ENCODE results near the gene TTC39C. TPM values are rescaled to one million over a fixed set of nuclear protein-coding genes. Genes with fewer than 3 reads are reported as not detected.
"Not testable (repeated sequence)": the region's sequence is repeated elsewhere in the genome, so short reads cannot be mapped to it uniquely, and the experiment has no call there.

TTC39C gene
- total RNA-seq, 1 donor from 2014 or later, result 14.3 TPM

DNA sequence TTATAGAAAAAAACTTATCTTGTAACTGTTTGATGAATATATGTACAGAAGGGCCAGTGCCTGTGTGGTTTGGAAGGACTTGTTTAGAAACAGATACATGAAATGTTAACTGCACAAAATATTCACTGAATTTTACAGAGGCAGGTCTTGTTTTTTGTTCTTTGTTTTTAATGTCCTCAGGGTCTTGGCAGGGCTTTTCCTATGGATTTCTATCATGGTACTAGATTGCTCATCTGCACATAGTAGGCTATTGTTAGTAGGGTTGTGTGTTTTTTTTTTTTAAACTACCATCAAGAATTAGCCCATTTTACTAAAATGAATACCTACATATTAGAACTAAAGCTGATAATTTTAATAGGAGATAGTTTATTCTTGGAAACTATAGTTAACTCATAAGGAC, 127.8 kb downstream of the TTC39C start:
- Mint-ChIP-seq H3K9me3 (ENCODE audit: unreplicated experiment) (no peaks in the 10 kb centered on the region), H3K4me1 (ENCODE audit: unreplicated experiment) (no peaks in the 10 kb centered on the region), H3K27ac (ENCODE audit: unreplicated experiment) (no peak overlapping the region), H3K27me3 (ENCODE audit: unreplicated experiment) (no peaks in the 10 kb centered on the region), H3K4me3 (ENCODE audit: unreplicated experiment) (no peak overlapping the region), H3K36me3 (ENCODE audit: low read depth, unreplicated experiment) (peaks cover 5% of the 10 kb centered on the region)
- TF ChIP-seq, protein P1, sequence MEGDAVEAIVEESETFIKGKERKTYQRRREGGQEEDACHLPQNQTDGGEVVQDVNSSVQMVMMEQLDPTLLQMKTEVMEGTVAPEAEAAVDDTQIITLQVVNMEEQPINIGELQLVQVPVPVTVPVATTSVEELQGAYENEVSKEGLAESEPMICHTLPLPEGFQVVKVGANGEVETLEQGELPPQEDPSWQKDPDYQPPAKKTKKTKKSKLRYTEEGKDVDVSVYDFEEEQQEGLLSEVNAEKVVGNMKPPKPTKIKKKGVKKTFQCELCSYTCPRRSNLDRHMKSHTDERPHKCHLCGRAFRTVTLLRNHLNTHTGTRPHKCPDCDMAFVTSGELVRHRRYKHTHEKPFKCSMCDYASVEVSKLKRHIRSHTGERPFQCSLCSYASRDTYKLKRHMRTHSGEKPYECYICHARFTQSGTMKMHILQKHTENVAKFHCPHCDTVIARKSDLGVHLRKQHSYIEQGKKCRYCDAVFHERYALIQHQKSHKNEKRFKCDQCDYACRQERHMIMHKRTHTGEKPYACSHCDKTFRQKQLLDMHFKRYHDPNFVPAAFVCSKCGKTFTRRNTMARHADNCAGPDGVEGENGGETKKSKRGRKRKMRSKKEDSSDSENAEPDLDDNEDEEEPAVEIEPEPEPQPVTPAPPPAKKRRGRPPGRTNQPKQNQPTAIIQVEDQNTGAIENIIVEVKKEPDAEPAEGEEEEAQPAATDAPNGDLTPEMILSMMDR (IDR thresholded peaks at IDR 0.05; ENCODE audit: unreplicated experiment), result no peak
- no peak for DNase-seq (ENCODE audit: low spot score)

GRCh38 chr18:24149591-24149990, 135.0 kb downstream of the TTC39C start:
- not testable (repeated sequence) for H3K27ac Mint-ChIP-seq (ENCODE audit: unreplicated experiment); H3K9me3 Mint-ChIP-seq (ENCODE audit: unreplicated experiment); H3K4me3 Mint-ChIP-seq (ENCODE audit: unreplicated experiment); H3K4me1 Mint-ChIP-seq (ENCODE audit: unreplicated experiment); H3K27me3 Mint-ChIP-seq (ENCODE audit: unreplicated experiment); DNase-seq (ENCODE audit: low spot score)
- peaks cover 18% of the 10 kb centered on the region for H3K36me3 Mint-ChIP-seq (ENCODE audit: low read depth, unreplicated experiment)

- TF ChIP-seq, protein P1 (IDR thresholded peaks at IDR 0.05; ENCODE audit: unreplicated experiment), result no peak
- no peak overlapping the region for H3K27ac Mint-ChIP-seq (ENCODE audit: unreplicated experiment)
These were observed 138.8 kb downstream of the TTC39C start for GRCh38 chr18:24153397-24153796.

GRCh38 chr18:24157855-24158254, 143.3 kb downstream of the TTC39C start:
- Mint-ChIP-seq H3K9me3 (ENCODE audit: unreplicated experiment) (no peaks in the 10 kb centered on the region), H3K4me3 (ENCODE audit: unreplicated experiment) (no peak overlapping the region), H3K36me3 (ENCODE audit: low read depth, unreplicated experiment) (no peaks in the 10 kb centered on the region), H3K27ac (ENCODE audit: unreplicated experiment) (no peak overlapping the region), H3K4me1 (ENCODE audit: unreplicated experiment) (no peaks in the 10 kb centered on the region), H3K27me3 (ENCODE audit: unreplicated experiment) (no peaks in the 10 kb centered on the region)
- no peak for DNase-seq (ENCODE audit: low spot score)
- TF ChIP-seq, protein P1 (IDR thresholded peaks at IDR 0.05; ENCODE audit: unreplicated experiment), result no peak

More at GRCh38 chr18:24153397-24153796, 138.8 kb downstream of the TTC39C start:
- H3K36me3 Mint-ChIP-seq (ENCODE audit: low read depth, unreplicated experiment), result peaks cover 14% of the 10 kb centered on the region
- DNase-seq (ENCODE audit: low spot score), result no peak
- no peaks in the 10 kb centered on the region for H3K4me1 Mint-ChIP-seq (ENCODE audit: unreplicated experiment)
- H3K9me3 Mint-ChIP-seq (ENCODE audit: unreplicated experiment), result no peaks in the 10 kb centered on the region
- no peak overlapping the region for H3K4me3 Mint-ChIP-seq (ENCODE audit: unreplicated experiment)
- H3K27me3 Mint-ChIP-seq (ENCODE audit: unreplicated experiment), result peaks cover 4% of the 10 kb centered on the region

DNA sequence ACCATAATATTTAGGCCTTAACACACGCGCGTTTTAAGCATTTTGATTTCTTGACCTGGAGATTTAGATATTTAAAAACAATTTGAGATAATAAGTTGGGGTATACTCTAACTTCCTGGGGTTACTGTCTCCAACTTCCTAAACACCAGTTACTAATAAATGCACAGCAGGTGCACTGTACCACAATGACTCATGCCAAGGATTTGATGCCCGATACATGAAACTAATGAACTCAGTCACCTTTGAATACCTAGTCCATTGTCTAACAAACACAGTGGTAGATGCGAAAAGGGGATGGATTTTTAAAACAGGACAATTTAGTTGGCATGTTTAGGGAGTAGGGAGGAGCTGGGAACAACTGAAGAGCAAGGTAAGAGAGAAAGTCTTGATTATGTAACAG, 145.5 kb downstream of the TTC39C start:
- Mint-ChIP-seq H3K27ac (ENCODE audit: unreplicated experiment) (no peak overlapping the region), H3K36me3 (ENCODE audit: low read depth, unreplicated experiment) (no peaks in the 10 kb centered on the region), H3K4me1 (ENCODE audit: unreplicated experiment) (no peaks in the 10 kb centered on the region), H3K4me3 (ENCODE audit: unreplicated experiment) (no peak overlapping the region), H3K9me3 (ENCODE audit: unreplicated experiment) (no peaks in the 10 kb centered on the region), H3K27me3 (ENCODE audit: unreplicated experiment) (no peaks in the 10 kb centered on the region)
- no peak for DNase-seq (ENCODE audit: low spot score)
- TF ChIP-seq, protein P1 (IDR thresholded peaks at IDR 0.05; ENCODE audit: unreplicated experiment), result no peak

- Mint-ChIP-seq H3K4me3 (ENCODE audit: unreplicated experiment) (no peak overlapping the region), H3K27ac (ENCODE audit: unreplicated experiment) (no peak overlapping the region), H3K4me1 (ENCODE audit: unreplicated experiment) (no peaks in the 10 kb centered on the region), H3K36me3 (ENCODE audit: low read depth, unreplicated experiment) (no peaks in the 10 kb centered on the region), H3K27me3 (ENCODE audit: unreplicated experiment) (no peaks in the 10 kb centered on the region), H3K9me3 (ENCODE audit: unreplicated experiment) (no peaks in the 10 kb centered on the region)
- no peak for DNase-seq (ENCODE audit: low spot score)
- TF ChIP-seq, protein P1 (IDR thresholded peaks at IDR 0.05; ENCODE audit: unreplicated experiment), result no peak
These were observed 146.8 kb downstream of the TTC39C start for GRCh38 chr18:24161304-24161703.

All from endothelial cell (in vitro differentiated cells).